GM21367 (cell line): ENCODE measurements around the gene PTPRN2.

Experiments
- ATAC-seq: cut with Tn5 transposase; IDR thresholded peaks from one replicate; pipeline ENCODE4 v1.9.1; 2021; ENCODE audit not compliant: unreplicated experiment

PTPRN2 gene

GRCh38 chr7:158133057-158133456, 454.6 kb downstream of the PTPRN2 start:
- ATAC-seq, result no peak

- ATAC-seq, result no peak
These were observed 457.6 kb downstream of the PTPRN2 start for GRCh38 chr7:158130023-158130409.

- ATAC-seq, result no peak
These were observed 458.3 kb downstream of the PTPRN2 start for GRCh38 chr7:158129037-158130022.

GRCh38 chr7:158128572-158128971, 459.1 kb downstream of the PTPRN2 start:
- no peak for ATAC-seq

GRCh38 chr7:158127241-158127640, 460.4 kb downstream of the PTPRN2 start:
- no peak for ATAC-seq

- no peak for ATAC-seq
These were observed 461.0 kb downstream of the PTPRN2 start for GRCh38 chr7:158126661-158127060.

- no peak for ATAC-seq
These were observed 461.9 kb downstream of the PTPRN2 start for GRCh38 chr7:158125721-158126120.

- no peak for ATAC-seq
These were observed 462.5 kb downstream of the PTPRN2 start for GRCh38 chr7:158125091-158125490.

- no peak for ATAC-seq
These were observed 462.9 kb downstream of the PTPRN2 start for GRCh38 chr7:158124671-158125079.

- no peak for ATAC-seq
These were observed 463.9 kb downstream of the PTPRN2 start for GRCh38 chr7:158123753-158124152.

- ATAC-seq, result no peak
These were observed 464.4 kb downstream of the PTPRN2 start for GRCh38 chr7:158123214-158123613.

GRCh38 chr7:158121441-158122045, 466.1 kb downstream of the PTPRN2 start:
- ATAC-seq, result no peak

- no peak for ATAC-seq
These were observed 466.9 kb downstream of the PTPRN2 start for GRCh38 chr7:158120716-158121115.

GRCh38 chr7:158120316-158120715, 467.3 kb downstream of the PTPRN2 start:
- ATAC-seq, result no peak

- no peak for ATAC-seq
These were observed 470.0 kb downstream of the PTPRN2 start for GRCh38 chr7:158117341-158118222.

GRCh38 chr7:158116235-158116634, 471.4 kb downstream of the PTPRN2 start:
- ATAC-seq, result no peak

GRCh38 chr7:158114056-158114850, 473.4 kb downstream of the PTPRN2 start:
- no peak for ATAC-seq

- no peak for ATAC-seq
These were observed 474.1 kb downstream of the PTPRN2 start for GRCh38 chr7:158113321-158114025.

- no peak for ATAC-seq
These were observed 474.9 kb downstream of the PTPRN2 start for GRCh38 chr7:158112571-158113320.
